ENCODE data around the gene SLC6A1.

SLC6A1 gene

DNA sequence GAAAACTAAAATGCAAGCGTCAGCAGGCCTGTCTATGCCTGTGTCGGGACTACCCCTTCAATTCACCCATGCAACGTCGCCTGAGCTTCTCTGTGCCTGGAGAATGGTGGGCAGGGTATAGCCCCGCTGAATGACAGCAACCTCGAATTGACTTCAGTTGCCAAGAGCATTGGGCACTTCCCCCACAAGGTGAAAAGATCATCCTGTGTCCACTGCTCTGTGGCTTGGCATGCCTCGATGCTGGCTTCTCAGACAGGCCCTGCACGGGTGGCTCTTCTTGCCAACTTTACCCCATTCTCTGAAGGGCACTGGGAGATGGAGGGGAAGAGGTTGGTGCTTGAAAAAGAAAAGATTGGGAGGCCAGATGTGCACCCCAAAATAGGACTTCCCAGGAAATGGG, 3.3 kb downstream of the SLC6A1 start:
- DNase-seq: no peak

DNA sequence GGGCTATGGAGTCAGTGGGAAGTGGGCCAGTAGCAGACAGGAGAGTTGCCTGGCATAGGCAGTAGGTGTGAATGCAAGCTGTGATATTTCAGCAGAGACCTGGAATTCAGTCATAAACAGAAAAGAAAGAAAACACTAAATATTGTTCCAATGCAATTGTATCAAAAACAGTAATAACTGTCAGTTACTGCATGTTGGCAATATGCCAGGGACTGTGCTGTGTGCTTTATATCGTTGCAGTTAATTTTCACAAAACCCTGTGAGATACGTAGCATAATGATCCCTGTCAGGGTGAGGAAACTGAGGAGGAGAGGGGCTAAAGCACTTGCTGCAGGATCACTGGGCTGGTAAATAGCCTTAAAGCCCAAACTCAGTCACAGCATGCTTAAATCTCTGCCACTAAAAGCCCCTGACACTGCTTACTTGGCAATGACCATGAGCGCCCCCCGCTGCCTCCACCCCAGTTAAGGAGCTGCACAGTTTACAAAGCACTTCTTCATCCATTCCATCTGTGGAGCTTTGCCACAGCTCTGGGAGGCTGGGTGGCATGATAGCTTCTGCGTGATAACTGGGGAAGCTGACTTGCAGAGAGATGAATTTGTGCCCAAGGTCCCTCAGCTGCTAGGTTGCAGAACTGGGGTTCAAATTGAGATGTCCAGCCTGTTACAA, 3.9 kb downstream of the SLC6A1 start:
- no peak for DNase-seq

DNA sequence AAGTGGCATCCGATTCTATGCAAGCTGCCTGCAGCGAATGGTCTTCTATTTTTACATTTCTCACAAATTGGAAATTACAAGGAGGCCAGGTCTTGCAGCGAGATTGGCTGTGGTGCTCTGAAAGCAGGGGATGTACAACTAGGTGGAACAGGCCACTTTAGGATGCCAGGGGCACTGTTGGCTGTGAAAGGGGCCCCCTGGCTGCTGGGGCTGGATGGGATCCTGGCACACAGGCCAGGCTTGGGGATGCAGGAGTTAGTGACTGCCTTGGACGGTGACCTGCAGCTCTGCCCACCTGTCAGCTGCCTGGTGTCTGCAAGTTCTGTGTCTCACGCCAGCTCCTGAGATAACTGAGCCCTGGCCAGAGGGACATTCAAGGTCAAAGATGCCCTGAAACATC, 4.6 kb downstream of the SLC6A1 start:
- no peak for DNase-seq

DNA sequence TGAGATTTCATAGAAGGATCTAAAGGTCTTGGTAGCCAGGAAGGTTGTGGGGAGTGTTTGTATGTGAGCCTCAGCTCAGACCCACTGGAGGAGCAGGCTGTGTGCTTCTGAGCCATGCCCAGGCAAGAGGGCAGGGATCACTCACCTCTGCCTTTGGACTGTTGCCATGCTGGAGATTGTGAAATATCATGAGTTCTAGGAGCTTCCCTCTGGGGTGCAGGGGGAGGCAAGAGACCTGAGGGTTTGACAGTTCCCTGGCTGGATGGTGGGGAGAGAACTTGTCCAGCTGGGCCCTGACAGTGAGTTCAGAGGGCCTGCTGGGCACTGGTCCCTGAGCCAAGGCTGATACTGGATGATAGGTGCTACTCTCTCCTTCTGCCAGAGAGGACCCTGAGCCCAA, 6.0 kb downstream of the SLC6A1 start:
- DNase-seq: no peak

DNA sequence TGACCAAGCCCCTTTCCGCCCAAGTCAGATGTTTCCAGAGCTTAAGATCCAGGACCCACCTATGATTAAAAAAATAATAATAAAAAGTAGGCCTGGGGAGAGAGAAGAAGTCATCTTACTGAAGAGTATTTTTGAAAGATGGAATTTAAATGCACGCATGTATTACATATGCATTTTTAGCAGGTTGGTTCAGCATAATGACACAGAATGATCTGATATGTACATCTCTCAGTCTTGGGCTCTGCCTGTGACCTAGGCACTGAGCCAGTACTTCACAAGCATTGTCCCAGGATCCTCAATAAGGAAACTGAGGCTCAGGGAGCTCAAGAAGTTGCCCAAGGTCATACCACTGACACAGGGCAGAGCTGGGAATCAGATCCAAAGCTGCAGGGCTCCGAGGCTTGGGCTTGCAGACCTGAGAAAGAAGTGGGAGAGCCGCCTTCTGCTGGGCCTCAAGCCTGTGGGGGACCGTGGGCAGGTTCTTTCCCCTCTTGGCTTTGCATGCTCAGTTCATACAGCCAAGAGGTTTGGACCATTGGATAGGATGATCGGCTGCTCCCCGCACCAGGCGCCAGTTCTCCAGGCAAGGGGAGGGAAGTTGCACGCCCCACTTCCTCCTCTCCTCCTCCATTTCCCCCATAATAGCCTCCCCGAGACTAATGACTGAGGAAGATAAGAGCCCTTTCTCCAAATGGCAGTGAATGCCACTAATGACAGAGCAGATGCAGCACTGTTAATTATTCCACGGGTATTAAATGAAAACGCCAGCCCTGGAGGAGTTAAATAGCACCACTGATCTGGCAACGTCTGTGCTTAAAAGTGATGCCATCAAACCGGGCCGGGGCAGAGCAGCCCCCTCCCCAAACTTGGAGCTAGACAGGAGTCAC, 6.9 kb downstream of the SLC6A1 start:
- no peak for DNase-seq

DNA sequence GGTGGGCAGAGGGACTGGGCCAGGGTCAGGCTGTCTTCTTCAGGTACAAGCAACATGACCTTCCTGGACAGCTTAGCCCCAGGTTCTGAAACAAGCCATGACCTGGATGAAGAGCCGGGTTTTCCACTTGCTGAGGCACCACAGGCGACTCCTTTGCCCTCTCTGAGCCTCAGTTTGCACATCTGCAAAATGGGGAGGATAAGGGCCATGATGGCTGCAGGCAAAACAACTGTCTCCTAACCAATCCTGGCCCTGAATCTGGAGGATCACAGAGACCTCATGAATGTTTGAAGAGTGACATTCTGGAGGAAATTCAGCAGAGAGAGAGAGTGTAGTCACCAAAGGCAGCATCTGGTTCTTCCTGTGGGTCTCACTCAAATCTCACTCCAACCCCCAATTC, 8.0 kb downstream of the SLC6A1 start:
- DNase-seq: no peak

DNA sequence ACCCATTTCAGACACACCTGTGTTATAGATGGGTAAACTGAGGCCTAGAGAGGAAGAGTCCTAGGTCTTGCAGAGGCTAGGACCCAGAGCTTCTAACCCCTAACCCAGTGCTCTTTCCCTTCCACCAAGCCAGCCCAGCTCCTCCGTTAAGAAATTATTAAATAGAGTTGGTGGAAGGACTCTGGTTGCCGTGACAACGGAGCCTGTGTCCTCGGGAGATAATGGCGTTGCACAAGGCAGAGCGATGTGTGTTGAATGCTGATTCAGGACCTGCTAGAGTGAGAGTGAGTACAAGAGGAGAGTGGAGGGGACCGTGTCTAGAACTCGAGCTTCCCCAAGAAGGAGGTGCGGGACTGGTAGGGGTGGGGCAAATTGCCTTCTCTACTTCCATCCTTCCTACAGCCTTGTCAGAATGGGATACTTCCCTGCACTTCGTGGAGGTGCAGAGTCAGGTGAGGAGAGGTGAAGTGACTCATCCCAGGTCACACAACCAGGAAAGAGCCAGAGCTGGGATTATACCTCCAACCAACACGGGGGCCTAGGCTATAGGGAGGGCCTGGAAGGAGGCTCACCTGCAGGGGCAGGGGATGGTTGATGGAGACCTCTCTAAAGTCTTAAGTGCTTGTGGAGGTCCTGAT, 8.6 kb downstream of the SLC6A1 start:
- no peak for DNase-seq

DNA sequence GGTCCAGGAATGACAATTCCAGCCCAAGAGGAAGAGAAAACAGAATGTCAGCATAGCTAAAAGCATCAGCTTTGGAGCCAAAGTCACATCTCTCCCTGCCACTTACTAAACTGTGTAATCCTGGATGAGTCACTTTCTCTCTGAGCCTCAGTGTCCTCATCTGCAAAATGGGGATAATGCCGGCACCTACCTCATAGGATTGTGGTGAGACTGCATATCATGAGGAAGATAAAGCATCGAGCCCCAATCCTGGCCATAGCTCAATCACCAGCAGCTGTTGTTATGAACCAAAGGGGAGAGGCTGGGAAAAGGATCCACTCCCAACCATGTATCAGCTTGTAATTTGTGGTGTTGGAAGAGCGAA, 9.1 kb downstream of the SLC6A1 start:
- no peak for DNase-seq

DNA sequence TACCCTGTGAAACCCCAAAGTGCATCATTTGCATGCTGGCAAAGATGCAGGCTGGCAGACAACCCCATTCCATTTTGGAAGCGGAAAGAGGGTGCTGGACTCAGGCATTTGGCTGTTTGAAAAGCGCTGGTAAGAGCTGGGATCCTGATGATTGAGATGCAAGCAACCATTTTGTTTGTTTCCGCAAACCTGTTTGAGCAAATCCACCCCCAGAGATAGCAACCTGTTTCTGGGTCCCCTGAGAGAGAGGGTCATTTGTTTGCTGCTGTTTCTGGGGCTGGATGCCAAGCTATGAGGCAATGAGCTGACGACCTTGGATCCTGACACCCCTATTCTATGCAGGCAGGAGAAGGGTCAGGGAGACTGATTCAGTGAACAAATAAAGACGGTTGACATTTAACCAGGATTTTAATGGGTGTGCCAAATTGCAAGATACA, 9.8 kb downstream of the SLC6A1 start:
- no peak for DNase-seq

DNA sequence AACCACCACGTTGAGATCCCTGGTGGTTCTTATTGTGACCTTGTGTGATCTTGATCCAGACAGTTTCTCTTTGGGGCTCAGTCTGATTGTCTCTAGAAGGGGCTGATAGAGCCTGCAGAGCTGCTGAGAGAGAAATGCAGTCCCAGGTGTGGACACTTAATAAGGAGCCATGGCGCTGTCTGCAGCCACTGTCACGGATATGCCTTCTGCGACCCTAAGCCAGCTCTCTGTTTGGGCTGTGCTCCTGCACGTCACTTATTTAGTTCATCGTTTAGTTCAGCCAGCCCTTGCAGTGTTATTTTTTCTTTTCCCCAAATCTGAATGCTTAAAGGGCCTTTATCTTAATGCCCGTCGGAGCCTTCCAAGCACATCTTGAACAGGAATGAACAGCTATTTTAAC, 12.0 kb downstream of the SLC6A1 start:
- DNase-seq: no peak

DNA sequence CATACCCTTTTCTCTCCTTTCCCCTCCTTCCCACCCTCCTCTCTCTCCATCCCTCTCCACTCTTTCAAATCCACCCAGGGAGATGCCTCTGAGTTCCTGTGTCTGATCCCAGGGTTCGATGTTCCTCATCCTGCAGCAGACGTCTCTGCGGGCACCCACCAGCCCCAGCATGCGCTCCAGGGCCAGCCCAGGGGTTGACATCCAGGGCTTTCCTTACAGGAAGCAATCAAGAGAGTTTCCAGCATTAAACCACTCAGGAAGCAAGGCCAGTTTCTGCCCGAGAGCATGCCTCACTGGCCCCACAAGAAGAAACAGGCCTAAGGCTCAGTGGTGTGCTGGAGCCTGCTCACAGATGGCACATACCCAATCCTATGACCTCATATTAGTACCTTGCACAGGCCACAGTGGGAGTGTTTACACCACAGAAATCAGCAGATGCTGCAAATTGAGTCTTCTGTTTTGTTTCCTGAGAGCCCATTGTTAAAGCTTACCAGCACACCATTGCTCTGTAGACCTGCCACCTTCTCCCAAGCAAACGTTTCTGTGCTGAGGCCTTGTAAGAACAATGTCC, 13.2 kb downstream of the SLC6A1 start:
- DNase-seq: no peak

DNA sequence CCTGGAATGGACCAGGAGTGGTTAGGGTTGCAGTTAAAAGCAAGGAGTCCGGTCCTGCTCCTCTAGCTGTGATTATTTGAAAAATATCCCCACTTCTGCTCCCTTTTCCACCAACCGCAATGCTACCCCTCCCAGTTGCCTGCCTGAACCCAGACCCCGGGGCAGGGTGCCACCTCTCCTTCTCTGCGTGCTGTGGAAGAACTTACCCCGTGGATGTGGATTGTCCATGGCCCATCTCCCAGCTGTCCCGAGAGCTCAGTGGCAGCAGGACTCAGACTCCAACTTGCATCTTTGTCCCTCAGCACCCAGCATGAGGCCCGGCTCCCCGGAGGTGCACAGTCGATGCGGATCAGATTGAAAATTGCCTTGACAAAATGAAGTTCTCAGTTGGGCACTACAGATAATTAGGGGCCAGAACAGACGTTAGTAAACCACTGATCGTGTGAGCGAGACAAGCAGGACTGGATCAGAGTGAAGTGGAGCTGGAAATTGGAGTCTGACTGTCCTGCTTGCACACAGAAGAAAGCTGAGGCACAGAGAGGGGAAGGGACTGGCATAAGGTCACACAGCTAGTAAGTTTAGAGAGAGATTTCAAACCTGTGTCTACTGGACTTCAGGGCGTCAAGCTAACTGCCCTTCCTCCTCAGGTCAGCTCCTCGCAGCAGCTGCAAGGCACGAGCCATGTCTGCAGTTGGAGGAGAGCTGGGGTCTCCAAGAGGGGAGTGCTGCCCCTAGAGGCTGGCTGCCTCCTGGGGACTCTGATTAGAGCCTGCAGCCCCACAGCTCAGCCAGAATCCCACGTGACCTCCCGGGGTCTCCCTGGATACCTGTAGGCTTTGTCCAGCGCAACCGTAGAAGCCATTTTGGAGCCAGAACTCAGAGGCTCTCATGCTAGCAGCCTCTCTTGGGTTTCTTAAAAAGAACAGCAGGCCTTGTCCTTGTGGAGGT, 14.7 kb downstream of the SLC6A1 start:
- DNase-seq: no peak

DNA sequence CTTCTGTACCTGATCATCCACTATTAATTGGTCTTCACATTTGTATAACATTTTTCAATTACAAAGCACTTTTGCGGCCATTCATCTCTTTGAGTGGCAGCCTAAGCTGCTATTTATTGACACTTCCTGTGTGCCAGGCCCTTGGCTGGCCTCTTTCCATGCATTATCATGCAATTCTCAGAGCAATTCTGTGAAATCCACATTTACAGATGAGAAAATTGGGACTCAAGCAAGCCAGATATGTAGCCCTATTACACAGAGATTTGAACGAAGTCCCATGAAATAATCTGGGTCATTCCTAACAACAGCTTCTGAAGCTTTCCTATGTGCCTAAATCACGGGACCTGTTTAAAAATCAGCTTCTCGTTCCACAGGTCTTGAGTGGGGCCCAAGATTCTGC, 17.4 kb downstream of the SLC6A1 start:
- no peak for DNase-seq

DNA sequence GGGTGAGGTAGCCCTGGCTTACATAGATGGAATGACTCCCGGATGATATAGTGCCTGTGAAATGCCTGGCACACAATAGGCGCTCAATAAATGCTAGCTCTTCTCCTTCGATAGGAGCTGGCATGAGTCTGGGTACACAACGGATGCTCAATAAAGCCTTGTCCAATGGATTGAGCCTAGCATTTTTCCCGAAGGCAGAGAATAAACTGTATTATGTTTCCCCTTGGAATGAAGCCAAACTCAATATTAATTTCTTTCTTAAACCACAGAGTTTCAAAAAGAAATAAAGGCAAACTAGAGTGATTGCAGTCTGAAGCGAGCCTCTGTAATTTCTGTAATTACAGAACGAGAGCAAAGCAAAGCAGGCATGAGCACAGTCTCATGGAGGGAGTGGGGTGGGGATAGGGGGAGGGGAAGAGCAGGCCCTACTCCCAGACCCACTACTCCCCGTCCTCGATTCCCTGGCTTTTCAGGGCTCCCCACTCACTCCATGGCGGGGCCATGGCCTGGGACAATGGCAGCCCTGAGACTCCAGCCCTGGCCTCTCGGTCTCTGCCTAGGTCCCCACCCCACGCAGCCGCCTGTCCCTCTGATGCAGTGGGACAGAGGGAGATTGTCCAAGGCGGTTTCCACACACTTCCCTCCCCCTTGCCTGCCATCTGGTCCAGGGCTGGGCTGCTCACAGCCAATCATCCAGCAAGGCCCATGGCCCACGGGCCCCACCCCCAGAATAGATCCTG, 18.0 kb downstream of the SLC6A1 start:
- no peak for DNase-seq

DNA sequence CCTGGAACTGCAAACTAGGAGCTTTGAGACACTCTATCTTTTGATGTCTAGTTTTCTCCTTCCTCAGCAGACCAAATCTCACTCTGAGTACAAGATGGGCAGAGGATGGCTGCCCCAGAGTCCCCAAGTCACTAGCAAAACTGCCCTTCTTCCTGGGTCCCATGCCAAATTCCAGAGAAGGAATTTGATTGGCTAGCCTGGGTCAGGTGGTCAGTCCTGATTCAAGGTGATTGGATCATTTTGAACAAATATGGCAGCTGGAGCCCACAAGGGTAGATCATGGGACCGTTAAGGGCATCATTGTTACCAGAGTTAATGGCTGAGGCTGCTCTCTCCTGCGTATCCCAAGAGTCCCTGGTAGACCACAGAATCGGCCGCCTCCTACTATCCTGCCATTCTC, 21.7 kb downstream of the SLC6A1 start:
- DNase-seq: no peak

DNA sequence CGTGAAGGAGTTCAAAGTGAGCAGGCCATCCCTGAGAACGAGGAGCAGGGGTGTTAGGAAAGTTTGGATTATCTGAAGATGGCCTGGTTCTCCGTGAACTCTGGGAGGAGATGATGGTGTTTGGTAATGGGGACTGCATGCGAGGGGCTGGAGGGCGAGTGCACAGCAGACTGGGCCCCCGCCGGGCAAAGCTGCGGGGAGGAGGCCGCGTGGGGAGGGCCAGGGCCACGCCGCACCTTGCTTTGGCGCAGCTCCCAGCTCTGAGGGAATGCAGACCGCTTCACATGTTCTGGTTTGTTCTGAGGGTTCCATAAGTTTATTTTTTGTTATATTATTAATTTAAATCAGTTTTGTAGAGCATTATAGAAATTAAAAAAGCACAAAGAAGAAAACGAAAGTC, 22.2 kb downstream of the SLC6A1 start:
- no peak for DNase-seq

DNA sequence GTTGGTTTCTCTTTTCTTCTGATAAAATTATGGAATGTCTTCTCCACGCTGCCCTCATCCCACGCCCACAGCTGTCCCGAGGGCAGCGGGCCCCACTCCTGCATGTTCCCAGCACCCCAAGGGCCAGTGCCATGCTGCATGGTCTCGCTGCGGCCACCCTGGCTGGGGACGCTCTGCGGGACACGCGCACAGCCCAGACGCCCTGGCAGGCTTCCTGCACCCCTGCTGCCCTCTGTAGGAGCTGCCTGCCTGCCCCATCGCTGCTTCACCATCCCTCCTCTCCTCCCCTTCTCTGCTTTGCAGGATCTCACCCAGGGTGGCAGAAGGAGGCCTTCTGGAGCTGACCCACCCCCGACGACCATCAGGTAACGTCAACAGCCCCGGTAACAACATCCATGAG, 22.8 kb downstream of the SLC6A1 start:
- DNase-seq: no peak

DNA sequence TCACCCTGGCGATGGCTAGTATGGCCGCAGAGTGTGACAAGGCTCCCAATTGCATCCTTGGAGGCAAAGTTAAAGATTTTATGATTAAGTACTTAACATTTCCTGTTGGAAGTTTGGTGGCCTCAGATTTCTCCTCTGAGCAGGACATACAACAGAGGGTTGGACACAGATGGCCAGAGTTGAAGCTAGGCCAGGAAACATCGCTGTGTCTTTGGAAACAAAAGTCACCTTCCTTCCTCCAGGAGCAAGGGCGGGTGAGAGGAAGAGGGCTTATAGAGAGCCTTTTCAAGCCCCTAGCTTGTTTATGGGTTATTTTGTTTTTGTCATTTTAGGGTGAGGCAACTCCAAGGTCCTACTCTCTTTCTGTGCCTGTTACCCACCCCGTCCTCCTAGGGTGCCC, 24.2 kb downstream of the SLC6A1 start:
- no peak for DNase-seq

DNA sequence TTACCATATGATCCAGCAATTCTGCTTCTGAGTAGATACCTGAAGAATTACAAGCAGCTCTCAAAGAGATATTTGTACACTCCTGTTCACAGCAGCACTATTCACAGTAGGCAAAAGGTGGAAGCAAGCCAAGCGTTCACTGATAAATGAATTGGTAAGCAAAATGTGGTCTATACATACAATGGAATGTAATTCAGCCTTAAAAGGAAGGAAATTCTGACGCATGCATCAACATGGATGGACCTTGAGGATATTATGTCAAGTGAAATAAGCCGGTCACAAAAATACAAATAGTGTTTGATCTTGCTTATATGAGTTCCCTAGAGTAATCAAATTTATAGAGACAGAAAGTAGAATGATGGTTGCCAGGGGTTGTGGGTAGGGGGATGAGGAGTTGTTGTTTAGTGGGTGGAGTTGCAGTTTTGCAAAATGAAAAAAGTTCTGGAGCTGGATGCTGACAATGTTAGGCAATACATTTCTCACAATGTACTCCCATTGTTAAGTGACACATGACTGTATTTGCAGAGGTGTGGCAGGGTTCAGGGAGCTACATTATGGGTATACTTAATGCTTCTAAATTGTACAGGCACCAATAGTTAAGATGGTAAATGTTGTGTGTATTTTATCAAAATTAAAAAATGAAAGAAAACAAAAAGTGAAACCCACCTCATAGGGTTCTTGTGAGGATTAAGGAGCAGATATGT, 26.7 kb downstream of the SLC6A1 start:
- DNase-seq: no peak

DNA sequence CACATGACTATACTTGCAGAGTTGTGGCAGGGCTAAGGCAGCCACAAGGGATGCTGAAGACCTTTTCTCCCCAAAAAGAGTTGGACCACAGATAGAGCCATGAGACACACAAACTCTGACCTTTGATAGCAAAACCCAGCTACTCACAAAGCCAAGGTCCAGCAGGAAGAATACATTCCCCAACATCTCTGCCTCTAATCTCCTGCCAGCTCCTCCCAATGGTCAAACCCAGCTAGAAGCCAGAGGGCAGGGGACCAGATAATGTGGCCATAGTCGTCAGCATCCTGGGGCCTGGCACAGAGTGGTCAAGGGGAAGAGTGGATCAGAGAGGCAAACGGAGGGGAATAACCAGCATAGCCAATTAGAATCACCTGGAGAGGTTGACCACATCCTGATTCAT, 28.2 kb downstream of the SLC6A1 start:
- no peak for DNase-seq

DNA sequence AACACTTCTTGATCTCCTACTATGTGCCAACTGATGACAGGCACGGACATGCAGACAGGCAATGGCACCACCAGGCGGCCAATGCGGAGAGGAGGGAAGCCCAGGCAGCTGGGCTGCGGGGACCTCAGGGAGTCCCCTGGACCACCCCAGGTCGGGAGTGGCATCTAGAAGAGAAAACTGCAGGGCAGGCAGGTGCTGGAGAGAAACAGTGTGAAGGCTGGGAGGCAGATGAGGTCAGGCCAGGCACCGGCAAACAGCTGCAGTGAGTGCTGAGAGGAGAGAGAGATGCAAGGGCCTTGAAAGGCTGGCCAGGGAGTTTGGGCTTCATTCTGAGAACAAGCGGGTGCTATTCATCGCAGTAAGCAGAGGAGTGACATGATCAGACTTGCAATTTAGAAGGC, 29.1 kb downstream of the SLC6A1 start:
- DNase-seq: no peak

Data from activated CD4-positive, alpha-beta T cell treated with anti-CD3 and anti-CD28 coated beads, Interleukin-2, Interleukin-6, amounts not matched to agents 100 ng/mL and 50 ng/mL, durations not matched to agents 16 hours and 8 hours (primary cell).